Measurements from ENCODE around the gene AVL9. TPM values are rescaled to one million over a fixed set of nuclear protein-coding genes. Genes with fewer than 3 reads are reported as not detected.

AVL9 gene
- total RNA-seq: 17.1 and 17.2 TPM in 2 replicates

GRCh38 chr7:32495298-32496051, at the start of gene AVL9:
Gene AVL9, plus strand, starts transcription at chr7:32495489. Its CDS starts 221 bp downstream, at chr7:32495710.

DNA sequence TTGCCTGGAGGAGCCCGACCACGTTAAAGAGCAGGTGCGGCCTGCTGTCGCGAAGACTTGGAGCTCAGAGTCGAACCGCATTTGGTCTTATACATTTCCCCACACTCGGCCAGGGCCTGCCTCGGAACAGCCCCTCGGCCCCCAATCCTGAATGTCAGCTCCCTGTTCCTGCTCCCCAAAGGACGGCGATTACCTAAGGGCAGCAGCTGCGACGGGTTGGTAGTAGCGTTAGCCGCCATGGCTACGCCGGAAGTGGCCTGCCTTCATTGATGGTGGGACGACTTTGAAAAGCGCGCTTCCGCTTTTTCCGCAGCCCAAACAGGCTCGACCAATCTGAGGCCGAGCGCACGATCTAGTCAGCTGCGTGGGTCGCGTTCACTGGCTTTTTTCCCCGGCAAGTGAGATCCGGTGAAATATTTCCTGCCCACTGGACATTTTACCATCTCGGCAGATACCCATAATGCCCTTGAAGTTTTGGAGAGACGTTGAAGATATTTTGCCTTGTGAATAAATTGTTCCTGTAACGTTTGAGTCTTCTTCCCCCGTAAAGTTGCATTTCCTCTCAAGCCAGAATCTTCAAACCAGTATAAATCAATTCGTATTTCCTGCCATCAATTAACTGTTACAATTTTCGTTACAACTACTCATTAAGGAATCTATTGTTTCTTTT, 5.0 kb upstream of the AVL9 start, which contains the start of gene LSM5:
LSM5 (minus strand) TSS at position 254 of the 670 bp plus-strand sequence; CDS start at position 239, 15 bp downstream.

Other genes starting within 250 kb of the AVL9 start
- 12.8 and 35.7 TPM in 2 replicates for gene LSM5, start 5.1 kb upstream of the AVL9 start, total RNA-seq